AG09309 (cell line): ENCODE measurements around the gene PUM1.

Experiments used
- DNase-seq: peaks from one replicate; pipeline ENCODE4 v3.0.0-alpha.2; 2010; ENCODE audit warnings: low read depth
- H3K4me3 ChIP-seq: 2 replicates; pipeline ENCODE4 v1.5.1; 2011; ENCODE audit warnings: mild to moderate bottlenecking, low read depth, low read length, moderate library complexity; ENCODE audit not compliant: control insufficient read depth
- TF ChIP-seq, protein P1 (sequence below): IDR thresholded peaks from 2 replicates; pipeline ENCODE4 v1.5.1; 2011; ENCODE audit warnings: mild to moderate bottlenecking, low read depth, low read length, inconsistent platforms; ENCODE audit not compliant: insufficient read depth, control insufficient read depth; ENCODE audit errors: missing control alignments

PUM1 gene

DNA sequence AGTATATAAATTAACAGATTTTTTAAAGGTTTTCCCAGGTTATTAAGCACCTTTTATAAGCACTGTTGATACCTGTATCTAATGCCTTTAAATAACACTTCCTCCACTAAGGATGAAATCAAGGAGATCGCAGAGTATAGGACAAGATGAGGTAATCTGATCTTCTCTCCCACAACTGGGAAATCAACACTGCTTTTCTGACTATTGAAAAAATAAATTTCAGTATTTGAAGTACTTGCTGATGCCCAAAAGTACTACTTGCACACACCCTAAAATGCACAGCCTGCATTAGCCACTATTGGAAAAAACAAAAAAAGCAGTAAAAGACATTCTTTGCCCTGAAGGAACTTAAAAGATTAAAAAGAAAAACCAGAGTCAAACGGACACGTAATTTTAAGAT is 48.6 kb downstream of the PUM1 start:
- no peak overlapping the region for H3K4me3 ChIP-seq
- DNase-seq = no peak
- TF ChIP-seq, protein P1, sequence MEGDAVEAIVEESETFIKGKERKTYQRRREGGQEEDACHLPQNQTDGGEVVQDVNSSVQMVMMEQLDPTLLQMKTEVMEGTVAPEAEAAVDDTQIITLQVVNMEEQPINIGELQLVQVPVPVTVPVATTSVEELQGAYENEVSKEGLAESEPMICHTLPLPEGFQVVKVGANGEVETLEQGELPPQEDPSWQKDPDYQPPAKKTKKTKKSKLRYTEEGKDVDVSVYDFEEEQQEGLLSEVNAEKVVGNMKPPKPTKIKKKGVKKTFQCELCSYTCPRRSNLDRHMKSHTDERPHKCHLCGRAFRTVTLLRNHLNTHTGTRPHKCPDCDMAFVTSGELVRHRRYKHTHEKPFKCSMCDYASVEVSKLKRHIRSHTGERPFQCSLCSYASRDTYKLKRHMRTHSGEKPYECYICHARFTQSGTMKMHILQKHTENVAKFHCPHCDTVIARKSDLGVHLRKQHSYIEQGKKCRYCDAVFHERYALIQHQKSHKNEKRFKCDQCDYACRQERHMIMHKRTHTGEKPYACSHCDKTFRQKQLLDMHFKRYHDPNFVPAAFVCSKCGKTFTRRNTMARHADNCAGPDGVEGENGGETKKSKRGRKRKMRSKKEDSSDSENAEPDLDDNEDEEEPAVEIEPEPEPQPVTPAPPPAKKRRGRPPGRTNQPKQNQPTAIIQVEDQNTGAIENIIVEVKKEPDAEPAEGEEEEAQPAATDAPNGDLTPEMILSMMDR = no peak

DNA sequence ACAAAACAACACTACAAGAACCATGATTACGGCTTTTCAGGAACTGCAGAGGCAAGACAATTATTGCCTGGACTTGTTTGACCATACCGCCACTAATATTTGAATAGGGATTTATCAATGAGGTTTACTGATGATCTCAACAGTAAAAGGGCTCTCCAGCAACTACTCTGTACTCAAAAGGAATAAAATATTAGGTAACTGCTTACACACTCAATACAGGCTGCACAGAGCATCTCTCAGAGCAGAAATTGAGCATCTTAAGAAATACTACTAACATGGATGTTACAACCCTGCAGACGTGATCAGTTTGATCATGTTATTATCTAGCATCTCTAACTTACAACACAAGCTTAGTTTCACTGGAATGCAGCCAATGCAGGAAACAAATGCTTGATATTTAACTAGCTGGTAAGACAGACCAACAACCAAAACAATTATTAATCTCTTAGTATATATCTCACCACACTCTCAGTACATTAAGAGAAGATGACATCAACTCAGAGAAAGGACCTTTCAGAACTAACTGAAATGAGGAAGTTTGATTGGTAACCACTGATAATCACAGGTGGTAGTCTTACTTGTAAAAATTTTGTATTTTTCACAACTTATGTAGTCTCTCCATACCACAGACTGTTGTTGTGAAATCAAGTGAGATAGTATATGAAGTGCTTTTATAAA is 52.2 kb downstream of the PUM1 start:
- TF ChIP-seq, protein P1 = no peak
- no peak overlapping the region for H3K4me3 ChIP-seq
- no peak for DNase-seq

DNA sequence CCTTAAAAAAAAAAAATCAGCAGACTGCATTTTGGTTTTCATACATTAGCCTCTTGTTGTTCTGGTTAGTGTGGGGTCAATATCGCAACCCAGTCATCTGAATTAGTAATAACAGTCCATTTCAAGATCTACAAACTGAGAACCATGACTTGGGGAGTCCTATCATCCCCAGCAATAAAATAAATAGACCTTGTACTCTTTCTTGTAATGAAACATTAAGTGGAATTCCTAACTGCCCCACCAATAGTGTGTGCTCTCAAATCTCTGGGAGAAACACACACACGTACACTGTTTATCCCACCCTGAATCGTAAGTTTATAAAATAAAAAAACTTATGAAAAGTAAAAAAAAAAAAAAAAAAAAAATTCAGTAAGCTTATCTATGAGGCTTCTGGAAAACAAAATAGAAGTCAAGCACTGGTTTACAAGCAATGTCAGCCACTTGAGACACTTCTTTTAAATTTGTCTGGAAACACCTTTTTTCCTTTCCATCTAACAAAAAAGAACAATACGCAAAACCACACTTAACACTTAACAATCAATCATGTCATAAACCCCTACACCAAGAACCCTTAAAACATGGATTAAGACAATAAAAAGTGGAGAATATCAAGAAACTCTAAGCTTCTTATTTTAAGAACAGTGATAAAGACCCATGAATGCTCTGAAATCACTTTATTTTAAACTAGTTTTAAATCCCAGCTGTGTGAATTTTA is 53.1 kb downstream of the PUM1 start:
- H3K4me3 ChIP-seq = no peak overlapping the region
- DNase-seq = no peak
- TF ChIP-seq, protein P1 = no peak

DNA sequence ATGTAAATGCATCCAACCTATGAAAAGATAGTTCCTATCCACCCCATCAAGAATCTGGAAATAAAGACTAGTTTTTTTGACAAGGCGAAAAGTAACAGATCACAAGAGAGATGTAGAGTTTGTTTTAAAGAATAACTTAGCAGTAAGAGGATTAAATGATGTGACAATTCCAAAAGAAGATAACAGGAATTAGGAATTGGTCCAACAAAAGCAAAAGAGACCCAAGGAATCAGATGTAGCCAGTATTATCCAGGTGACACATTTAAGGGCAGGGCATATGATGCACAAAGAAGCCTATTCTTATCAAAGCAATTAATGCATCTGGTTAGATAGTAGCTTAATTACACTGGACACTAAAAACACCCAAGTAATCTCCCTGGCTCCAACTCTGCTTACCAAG is 53.8 kb downstream of the PUM1 start:
- DNase-seq = no peak
- H3K4me3 ChIP-seq = no peak overlapping the region
- TF ChIP-seq, protein P1 = no peak

DNA sequence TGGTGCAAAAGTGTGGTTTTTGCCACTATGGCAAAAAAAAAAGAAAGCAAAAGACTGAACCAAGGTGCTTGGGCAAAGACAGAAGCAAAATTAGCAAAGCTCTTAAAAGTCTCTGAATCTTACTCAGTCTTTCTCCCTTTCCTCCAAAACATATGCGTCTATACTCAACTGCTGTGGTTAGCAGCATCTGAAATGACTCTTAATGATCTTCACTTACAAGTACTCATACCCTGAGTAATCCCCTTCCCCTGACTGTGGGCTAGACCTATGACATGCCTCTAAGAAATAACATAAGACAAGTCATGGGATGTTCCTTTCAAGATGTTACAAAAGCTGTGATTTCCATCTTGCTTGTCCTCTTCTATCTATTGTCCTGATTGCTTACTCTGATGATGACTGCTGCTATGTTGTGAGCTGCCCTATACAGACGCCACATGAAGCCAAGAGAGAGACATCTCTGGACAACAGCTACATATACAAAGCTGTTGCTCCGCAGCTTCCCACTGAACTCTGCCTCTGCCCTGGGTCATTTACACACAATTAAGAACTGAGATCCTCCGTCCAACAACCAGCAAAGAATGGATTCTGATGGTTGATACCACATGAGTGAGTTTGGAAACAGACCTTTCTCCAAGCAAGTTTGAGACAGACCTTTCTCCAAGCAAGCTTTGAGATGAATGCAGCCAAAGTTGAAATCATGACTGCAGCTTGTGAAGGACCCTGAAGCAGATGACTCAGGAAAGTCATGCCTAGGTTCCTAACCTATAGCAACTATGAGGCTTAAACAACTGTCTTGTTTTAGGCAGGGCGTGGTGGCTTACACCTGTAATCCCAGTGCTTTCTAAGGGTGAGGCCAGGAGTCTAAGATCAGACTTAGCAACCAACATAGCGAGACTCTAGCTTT is 55.2 kb downstream of the PUM1 start:
- TF ChIP-seq, protein P1 = no peak
- no peak overlapping the region for H3K4me3 ChIP-seq
- DNase-seq = peak; percentile 23

DNA sequence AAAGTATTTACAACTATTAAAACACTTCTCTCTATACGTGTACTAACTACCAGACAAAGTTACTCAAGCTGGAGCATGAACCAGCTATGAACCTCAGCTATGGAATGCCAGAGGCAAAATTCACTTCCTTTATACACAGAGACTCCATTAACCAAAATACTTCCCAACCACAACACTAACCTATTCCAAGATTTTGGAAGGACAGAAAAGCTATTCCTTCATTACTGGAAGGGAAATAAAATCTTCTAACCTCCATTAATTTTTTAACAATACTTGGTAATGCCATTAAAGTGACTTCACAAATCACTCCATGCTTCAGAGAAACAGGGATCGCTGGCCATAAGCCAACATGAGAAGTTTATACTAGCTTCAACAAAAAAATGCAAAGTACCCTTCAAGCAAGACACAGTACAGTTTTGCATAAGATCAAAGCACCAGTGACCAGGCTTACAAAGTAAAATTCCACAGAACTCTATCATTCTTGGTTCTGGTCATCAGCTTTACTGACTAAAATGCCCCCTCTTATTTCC is 58.0 kb downstream of the PUM1 start:
- TF ChIP-seq, protein P1 = no peak
- H3K4me3 ChIP-seq = no peak overlapping the region
- peak; percentile 84 for DNase-seq
